CD4-positive, alpha-beta T cell treated with Interleukin-6 for 4 hours (primary cell): Measurements from ENCODE around the gene AK6.
"Not testable (repeated sequence)": the region's sequence is repeated elsewhere in the genome, so short reads cannot be mapped to it uniquely, and the experiment has no call there.

Experiments
- DNase-seq: peaks from one replicate; pipeline ENCODE4 v3.0.0-alpha.2; 2020; ENCODE audit warnings: mixed read lengths

Gene AK6

GRCh38 chr5:69369340-69370121 is at the start of gene AK6, which contains the start of the genes RAD17 and TAF9:
Gene AK6 (minus strand): TSS chr5:69369520. CDS start chr5:69369490, 30 bp downstream.
Gene RAD17 (plus strand): TSS chr5:69369818. CDS start chr5:69372209, 2,391 bp downstream.
Gene TAF9 (minus strand): TSS chr5:69369520. CDS start chr5:69365737, 3,783 bp downstream.
- peak; percentile 91 for DNase-seq

DNA sequence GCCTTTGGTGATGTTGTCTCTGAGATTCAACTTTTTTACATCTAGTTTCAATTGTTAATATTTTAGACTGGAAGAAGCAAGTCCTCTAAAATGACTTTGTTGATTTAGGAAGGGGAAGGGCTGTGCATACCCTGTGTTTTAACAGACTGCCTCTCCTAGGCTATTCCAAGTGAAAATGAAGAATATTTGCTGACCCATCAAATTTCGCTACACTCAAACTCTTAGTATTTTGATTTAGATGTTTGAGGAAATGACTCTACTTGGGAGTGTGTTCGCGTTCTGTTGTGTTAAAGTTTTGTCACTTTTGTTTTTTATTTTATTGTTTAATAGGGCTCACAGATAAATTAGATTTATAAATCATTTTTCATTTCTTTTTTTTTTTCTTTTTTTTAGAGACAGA is 49.2 kb upstream of the AK6 start:
- DNase-seq, result no peak

DNA sequence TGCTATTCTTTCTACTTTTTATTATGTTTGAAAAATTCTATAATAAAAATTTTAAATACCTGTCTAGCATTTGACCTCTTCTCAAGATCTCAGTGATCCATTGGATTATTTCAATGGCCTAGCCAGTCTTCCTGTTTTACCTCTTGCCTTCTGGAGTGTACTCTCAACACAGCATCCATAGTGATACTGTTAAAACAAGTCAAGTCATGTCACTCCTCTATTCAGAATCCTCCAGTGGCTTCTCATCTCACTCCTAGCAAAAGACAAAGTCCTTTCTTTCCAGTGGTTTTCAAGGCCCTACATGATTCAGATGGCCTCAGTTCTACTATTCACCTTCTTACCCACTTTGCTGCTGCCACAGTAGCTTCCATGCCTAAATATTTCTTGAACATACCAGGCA is 47.4 kb upstream of the AK6 start:
- DNase-seq, result no peak

- no peak for DNase-seq
Measured at GRCh38 chr5:69416180-69416579, 46.9 kb upstream of the AK6 start.

- no peak for DNase-seq
Measured at GRCh38 chr5:69415584-69415958, 46.3 kb upstream of the AK6 start.

- DNase-seq, result peak; percentile 71
Measured at GRCh38 chr5:69414885-69415583, 45.7 kb upstream of the AK6 start, which contains the start of gene MARVELD2. Gene MARVELD2 (plus strand): TSS chr5:69415116. CDS start chr5:69419386, 4,270 bp downstream.

DNA sequence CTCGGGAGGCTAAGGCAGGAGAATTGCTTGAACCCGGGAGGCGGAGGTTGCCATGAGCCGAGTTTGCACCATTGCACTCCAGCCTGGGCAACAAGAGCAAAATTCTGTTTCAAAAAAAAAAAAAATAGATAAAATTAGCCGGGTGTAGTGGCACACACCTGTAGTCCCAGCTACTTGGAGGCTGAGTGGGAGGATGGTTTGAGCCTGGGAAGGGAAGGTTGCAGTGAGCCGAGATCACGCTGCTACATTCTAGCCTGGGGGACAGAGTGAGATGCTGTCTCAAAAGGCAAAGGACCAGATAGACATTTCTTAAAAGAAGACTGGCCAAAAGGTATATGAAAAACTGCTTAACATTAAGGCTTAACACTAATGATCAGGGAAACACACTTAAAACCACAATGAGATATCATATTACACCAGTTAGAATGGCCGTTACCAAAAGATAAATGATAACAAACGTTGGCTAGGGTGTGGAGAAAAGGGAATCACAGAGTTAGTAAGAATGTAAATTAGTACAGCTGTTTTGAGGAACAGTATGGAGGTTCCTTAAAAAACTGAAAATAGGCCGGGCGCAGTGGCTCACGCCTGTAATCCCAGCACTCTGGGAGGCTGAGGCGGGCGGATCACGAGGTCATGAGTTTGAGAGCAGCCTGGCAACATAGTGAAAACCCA is 35.5 kb upstream of the AK6 start:
- DNase-seq, result no peak

GRCh38 chr5:69378376-69378775 is 9.1 kb upstream of the AK6 start:
- DNase-seq, result no peak

DNA sequence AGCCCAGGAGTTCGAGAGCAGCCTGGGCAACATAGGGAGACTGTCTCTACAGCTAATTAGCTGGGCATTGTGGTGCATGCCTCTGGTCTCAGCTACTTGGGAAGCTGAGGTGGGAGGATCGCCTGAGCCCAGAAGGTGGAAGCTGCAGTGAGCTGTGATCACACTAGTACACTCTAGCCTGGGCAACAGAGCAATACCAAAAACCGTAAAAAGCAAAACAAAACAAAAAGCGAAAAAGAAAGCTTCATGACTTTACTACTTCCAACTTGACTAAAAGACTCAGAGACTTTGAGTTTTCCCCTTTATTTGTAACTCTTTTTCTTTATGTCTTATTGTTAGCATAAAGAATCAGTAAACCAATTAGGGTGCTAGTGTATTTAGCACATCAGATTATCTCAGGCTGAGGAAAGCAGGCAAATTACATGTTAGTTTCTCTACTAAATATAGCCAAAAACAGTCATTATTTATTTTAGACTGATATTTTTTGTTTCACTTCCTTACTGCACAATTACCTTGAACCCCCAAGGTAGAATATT is 5.7 kb upstream of the AK6 start:
- DNase-seq, result no peak

- no peak for DNase-seq
Measured at GRCh38 chr5:69372394-69372793, 3.1 kb upstream of the AK6 start.

DNA sequence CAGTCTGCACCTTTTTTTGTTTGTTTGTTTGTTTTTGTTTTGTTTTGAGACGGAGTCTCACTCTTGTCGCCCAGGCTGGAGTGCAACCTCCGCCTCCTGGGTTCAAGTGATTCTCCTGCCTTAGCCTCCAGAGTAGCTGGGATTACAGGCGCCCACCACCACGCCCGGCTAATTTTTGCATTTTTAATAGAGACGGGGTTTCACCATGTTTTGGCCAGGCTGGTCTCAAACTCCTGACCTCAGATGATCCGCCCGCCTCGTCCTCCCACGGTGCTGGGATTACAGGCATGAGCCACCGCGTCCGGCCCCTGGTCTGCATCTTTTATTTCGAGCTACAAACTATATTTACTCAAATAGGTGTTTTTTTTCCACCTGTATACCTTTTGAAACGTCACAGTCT is 1.0 kb upstream of the AK6 start:
- not testable (repeated sequence) for DNase-seq

DNA sequence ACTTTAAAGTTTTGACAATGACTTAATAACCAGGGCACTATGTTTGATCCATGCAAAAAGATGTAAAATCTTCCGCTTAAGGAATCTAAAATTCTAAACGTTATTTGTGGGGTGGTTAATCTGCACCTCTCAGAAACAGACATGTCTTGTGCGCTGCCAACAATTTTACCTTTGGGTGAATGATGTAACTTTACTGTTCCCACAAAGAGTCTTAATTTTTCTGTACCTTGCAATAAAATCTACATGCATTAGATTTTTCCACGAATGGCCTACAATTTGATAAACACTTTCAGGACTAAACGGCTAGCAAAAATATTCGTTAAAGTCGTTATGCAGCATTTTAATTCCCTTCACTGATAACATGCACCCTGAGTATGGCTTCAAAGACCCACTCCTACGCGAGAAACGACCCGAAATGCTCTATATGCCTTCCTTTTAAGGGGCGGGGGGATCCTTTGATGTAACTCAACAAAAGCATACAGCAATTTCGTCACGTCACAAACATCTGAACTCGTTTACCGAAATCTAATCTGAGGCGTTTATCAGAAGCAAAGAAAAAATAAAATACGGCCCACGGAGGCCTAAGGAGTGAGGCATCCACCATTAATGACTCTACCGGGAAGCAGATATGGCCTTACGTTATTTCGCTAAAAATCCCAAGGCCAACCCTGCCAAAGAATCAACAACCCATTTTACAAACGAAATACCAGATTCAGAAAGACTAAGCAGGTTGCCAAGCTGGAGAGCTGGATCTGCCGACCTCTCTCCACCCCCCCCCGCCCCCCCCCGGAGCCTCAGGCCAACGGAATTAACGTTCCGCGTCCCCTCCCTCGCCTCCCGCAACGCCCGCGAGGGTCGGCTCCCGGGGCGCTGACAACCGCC is 621 bp downstream of the AK6 start:
- DNase-seq, result peak; percentile 6

DNA sequence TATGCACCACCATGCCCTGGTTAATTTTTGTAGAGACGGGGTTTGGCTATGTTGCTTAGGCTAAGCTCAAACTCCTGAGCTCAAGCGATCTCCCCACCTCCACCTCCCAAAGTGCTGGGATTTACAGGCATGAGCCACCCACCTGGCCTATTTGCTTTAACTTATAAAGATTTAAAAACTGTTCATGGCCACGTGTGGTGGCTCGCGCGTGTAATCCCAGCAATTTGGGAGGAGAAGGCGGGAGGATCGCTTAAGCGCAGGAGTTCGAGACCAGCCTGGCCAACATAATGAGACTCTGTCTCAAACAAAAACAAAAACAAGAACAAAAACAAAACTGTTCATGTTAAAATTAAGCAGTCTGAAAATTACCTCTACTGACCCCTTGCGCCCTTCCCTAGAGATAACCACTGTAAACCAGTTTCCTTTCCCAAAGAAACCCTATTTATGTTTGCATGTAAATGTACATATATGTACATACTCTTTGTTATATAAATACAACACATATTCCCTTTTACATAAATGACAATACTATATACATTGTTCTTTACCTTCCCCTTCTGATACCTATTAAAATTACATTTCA is 1.5 kb downstream of the AK6 start:
- no peak for DNase-seq

- no peak for DNase-seq
Measured at GRCh38 chr5:69364850-69365249, 4.5 kb downstream of the AK6 start.

GRCh38 chr5:69364414-69364813 is 4.9 kb downstream of the AK6 start:
- DNase-seq, result no peak

- DNase-seq, result no peak
Measured at GRCh38 chr5:69360442-69360841, 8.9 kb downstream of the AK6 start.

DNA sequence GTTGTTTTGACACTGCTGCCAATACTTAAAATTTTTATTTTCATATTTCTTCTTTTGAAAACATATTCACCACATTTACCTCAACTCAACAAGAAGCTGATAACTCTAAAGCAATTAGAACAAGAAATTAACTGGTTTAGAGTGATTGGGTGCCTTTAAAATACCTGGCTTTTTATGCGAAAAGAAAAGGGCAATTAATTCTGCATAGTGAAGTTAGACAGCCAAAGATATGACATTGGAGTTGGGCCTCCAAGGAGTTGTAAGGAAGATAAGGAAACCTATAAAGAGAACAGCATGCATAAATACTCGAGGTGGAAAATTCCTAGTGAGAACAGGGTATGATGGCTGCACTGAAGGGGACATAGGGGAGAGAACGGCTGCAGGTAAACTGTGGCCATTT is 9.6 kb downstream of the AK6 start:
- no peak for DNase-seq

DNA sequence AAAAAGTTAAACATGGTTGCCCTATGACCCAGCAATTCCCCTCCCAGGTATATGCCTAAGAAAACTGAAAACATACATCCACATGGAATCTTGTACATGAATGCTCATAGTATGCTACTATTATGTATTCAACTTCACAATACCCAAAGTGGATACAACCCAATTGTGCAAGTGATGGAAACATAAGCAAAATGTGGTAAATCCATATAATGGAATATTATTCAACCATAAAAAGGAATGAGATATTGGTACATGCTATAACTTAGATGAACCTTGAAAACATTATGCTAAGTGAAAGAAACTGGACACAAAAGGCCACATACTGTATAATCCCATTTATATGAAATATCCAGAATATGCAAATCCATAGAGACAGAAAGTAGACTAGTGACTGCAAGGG is 18.7 kb downstream of the AK6 start:
- no peak for DNase-seq

GRCh38 chr5:69343083-69343482 is 26.2 kb downstream of the AK6 start:
- DNase-seq, result no peak

- DNase-seq, result no peak
Measured at GRCh38 chr5:69341520-69342161, 27.7 kb downstream of the AK6 start.

- DNase-seq, result no peak
Measured at GRCh38 chr5:69335341-69335935, 33.9 kb downstream of the AK6 start.
